ENCODE results near the gene ITGB3BP.

GRCh38 chr1:63442141-63442475 lies 80.9 kb downstream of the ITGB3BP start:
- TF ChIP-seq, protein P1, sequence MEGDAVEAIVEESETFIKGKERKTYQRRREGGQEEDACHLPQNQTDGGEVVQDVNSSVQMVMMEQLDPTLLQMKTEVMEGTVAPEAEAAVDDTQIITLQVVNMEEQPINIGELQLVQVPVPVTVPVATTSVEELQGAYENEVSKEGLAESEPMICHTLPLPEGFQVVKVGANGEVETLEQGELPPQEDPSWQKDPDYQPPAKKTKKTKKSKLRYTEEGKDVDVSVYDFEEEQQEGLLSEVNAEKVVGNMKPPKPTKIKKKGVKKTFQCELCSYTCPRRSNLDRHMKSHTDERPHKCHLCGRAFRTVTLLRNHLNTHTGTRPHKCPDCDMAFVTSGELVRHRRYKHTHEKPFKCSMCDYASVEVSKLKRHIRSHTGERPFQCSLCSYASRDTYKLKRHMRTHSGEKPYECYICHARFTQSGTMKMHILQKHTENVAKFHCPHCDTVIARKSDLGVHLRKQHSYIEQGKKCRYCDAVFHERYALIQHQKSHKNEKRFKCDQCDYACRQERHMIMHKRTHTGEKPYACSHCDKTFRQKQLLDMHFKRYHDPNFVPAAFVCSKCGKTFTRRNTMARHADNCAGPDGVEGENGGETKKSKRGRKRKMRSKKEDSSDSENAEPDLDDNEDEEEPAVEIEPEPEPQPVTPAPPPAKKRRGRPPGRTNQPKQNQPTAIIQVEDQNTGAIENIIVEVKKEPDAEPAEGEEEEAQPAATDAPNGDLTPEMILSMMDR (IDR thresholded peaks at IDR 0.05), result no peak
- TF ChIP-seq POLR2A (IDR thresholded peaks at IDR 0.05), result no peak

All from Peyer's patch (tissue), 4 donors.